Left ventricle myocardium inferior (tissue), 1 donor: ENCODE measurements around the gene C20orf173. TPM values are rescaled to one million over a fixed set of nuclear protein-coding genes. Genes with fewer than 3 reads are reported as not detected.

ENCODE experiments used
- DNase-seq: peaks from one replicate; pipeline ENCODE4 v3.0.0-alpha.2; 2020
- H3K27ac ChIP-seq: fragments of 200-600 bp; replicated peaks from 2 replicates; pipeline ENCODE4 v1.8.0; 2021
- H3K27me3 ChIP-seq: fragments of 200-600 bp; 2 replicates; pipeline ENCODE4 v1.8.0; 2021; ENCODE audit warnings: low read depth
- H3K36me3 ChIP-seq: fragments of 200-600 bp; 2 replicates; pipeline ENCODE4 v1.8.0; 2021
- H3K4me1 ChIP-seq: fragments of 200-600 bp; 2 replicates; pipeline ENCODE4 v1.8.0; 2021
- H3K4me3 ChIP-seq: fragments of 200-600 bp; 2 replicates; pipeline ENCODE4 v1.8.0; 2021; ENCODE audit warnings: mild to moderate bottlenecking, moderate library complexity
- H3K9me3 ChIP-seq: fragments of 200-600 bp; replicated peaks from 2 replicates; pipeline ENCODE4 v1.8.0; 2021
- CTCF ChIP-seq: fragments of 200-600 bp; IDR thresholded peaks from 2 replicates; pipeline ENCODE4 v1.8.0; 2021; ENCODE audit warnings: antibody characterized with exemption, mild to moderate bottlenecking, borderline replicate concordance
- intact Hi-C: fragments of 100-400 bp; cut with micrococcal nuclease; formaldehyde crosslinking; loops from one replicate; pipeline ENCODE4 v1.11.0; 2022
- long read RNA-seq: library from polyadenylated mRNA; unstranded; transcript quantifications from one replicate; pipeline ENCODE4 v2.0.0, GENCODE V29; 2021
- total RNA-seq: library from RNA; stranded (reverse); fragmentation: NEBNext Ultra II Directional; extraction: Animal tissue kit (Norgen Biotek cat#: 25700); gene quantifications from one replicate; pipeline ENCODE4 v1.2.1, GENCODE V29; 2021
- donor health status: DM: no; HTN: yes; CAD: no; lungs with severe emphysema.

C20orf173 gene, protein sequence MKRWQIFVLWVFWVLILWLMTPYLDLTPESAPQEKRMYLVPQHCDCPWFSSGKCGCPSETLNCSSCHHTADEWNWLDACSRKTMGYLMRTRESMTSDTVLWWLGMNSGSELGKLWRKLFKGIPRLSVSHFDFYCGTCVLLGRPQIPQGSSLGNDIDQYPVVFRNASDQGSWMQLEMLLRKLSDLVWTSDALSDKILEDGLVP
- total RNA-seq, result not detected
- long read RNA-seq, result 0 reads

- H3K27me3 ChIP-seq, result no peaks in the 10 kb centered on the region
- H3K4me3 ChIP-seq, result no peak within 1 kb of the TSS
- H3K27ac ChIP-seq, result no peak within 1 kb of the TSS
- TF ChIP-seq CTCF, result no peak
- no peak for DNase-seq
- H3K4me1 ChIP-seq, result no peaks in the 10 kb centered on the region
- no peaks in the 10 kb centered on the region for H3K36me3 ChIP-seq
- no peaks in the 10 kb centered on the region for H3K9me3 ChIP-seq
- intact Hi-C loops, result no loop called here
Observed at GRCh38 chr20:35529552-35529951, at the start of gene C20orf173. Gene C20orf173, minus strand, starts transcription at chr20:35529652. Its CDS starts 279 bp downstream, at chr20:35529373.

DNA sequence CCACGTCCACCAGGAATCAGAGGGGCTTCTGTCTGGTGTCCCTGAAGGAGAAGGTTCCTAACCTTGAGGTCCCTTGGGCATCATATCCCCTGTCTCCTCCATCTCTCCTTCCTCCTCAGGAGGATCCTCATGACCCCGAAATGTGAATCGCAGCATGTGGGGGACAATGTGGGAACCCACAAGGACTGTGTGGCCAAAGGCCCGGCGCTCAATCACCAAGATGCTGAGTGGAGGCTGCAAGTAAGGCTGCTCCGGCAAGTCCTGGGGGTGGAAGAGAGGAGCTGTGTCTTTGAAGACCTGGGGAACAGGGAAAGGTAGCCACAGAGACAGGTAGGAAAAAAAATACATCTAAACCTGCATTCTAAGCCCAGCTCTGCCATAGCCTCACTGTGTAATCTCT is 49.7 kb upstream of the C20orf173 start:
- Histone ChIP-seq H3K4me1 (no peaks in the 10 kb centered on the region), H3K9me3 (peaks cover 17% of the 10 kb centered on the region), H3K27ac (no peak overlapping the region), H3K27me3 (no peaks in the 10 kb centered on the region), H3K36me3 (no peaks in the 10 kb centered on the region), H3K4me3 (no peak overlapping the region)
- DNase-seq, result no peak
- TF ChIP-seq CTCF, result no peak
- intact Hi-C loops, result no loop called here

GRCh38 chr20:35578469-35578868 is 49.0 kb upstream of the C20orf173 start:
- no peaks in the 10 kb centered on the region for H3K4me1 ChIP-seq
- no peak overlapping the region for H3K4me3 ChIP-seq
- H3K36me3 ChIP-seq, result no peaks in the 10 kb centered on the region
- no peak for TF ChIP-seq CTCF
- no peak for DNase-seq
- H3K9me3 ChIP-seq, result peaks cover 24% of the 10 kb centered on the region
- H3K27ac ChIP-seq, result no peak overlapping the region
- intact Hi-C loops, result no loop called here
- H3K27me3 ChIP-seq, result no peaks in the 10 kb centered on the region

- no peak for TF ChIP-seq CTCF
- no peak overlapping the region for H3K4me3 ChIP-seq
- intact Hi-C loops, result no loop called here
- H3K9me3 ChIP-seq, result peaks cover 32% of the 10 kb centered on the region
- H3K36me3 ChIP-seq, result peaks cover 6% of the 10 kb centered on the region
- H3K27ac ChIP-seq, result no peak overlapping the region
- H3K27me3 ChIP-seq, result no peaks in the 10 kb centered on the region
- no peaks in the 10 kb centered on the region for H3K4me1 ChIP-seq
- no peak for DNase-seq
Observed at GRCh38 chr20:35576816-35577215, 47.4 kb upstream of the C20orf173 start.

- Histone ChIP-seq H3K4me3 (no peak overlapping the region), H3K36me3 (peaks cover 6% of the 10 kb centered on the region), H3K27me3 (no peaks in the 10 kb centered on the region), H3K27ac (no peak overlapping the region), H3K9me3 (peaks cover 24% of the 10 kb centered on the region), H3K4me1 (no peaks in the 10 kb centered on the region)
- intact Hi-C loops, result no loop called here
- no peak for TF ChIP-seq CTCF
- DNase-seq, result no peak
Observed at GRCh38 chr20:35575958-35576357, 46.5 kb upstream of the C20orf173 start.
